CD4-positive, alpha-beta T cell treated with Interleukin-17A for 1 hour (primary cell): ENCODE data around the gene EPGN.

Experiments used
- DNase-seq: peaks from one replicate; pipeline ENCODE4 v3.0.0-alpha.2; 2020

Gene EPGN, protein sequence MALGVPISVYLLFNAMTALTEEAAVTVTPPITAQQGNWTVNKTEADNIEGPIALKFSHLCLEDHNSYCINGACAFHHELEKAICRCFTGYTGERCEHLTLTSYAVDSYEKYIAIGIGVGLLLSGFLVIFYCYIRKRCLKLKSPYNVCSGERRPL

DNA sequence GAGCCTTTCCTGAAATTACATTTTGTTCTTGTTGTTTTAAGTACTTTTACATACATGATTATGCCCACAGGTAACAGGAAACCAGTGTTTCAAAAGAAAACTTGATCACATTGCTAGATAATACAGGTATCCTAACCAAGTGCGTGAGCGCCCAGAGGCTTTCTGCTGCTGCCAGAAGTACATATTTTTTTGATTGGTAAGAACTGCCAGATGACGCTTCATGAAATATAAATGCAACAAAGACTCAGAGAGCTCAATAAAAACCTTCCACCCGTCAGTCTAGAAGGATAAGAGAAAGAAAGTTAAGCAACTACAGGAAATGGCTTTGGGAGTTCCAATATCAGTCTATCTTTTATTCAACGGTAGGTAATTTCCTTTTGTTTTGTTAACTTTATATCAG lies at the start of gene EPGN:
Gene EPGN (plus strand): TSS at position 256 of the 400 bp plus-strand sequence. CDS start 64 bp downstream, at position 320.
- peak; percentile 5 for DNase-seq

GRCh38 chr4:74258963-74259362 lies 49.3 kb upstream of the EPGN start:
- DNase-seq, result no peak

- DNase-seq, result no peak
These were observed 48.2 kb upstream of the EPGN start for GRCh38 chr4:74260036-74260435.

DNA sequence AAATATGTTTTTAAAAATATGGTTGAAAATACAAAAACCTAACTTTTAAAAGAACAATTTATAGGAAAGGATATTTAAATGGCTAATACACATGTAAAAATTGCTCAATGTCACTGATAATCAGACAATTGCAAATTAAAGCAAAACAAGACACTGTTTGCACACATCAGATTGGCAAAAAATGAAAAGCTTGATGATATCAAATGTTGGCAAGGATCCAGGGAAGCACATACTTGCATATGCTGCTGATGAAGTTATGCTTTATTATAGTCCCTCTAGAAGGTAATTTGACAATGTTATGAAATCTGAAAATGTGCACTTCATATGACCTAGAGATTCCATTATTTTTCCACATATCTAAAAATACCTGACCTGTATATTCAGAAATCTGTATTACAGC lies 45.7 kb upstream of the EPGN start:
- no peak for DNase-seq

DNA sequence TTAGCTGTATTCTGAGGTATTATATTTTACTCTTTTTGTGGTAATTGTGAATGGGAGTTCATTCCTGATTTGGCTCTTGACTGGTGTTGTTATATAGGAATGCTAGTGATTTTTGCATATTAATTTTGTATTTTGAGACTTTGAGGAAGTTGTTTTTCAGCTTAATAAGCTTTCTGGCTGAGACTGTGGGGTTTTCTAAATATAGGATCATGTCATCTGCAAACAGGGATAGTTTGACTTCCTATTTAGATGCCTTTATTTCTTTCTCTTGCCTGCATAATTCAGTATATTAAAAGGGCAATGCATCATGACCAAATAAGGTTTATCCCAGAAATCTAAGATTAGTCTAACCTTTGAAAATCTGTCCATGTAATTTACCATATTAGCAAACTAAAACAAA lies 44.7 kb upstream of the EPGN start:
- no peak for DNase-seq

- DNase-seq, result no peak
These were observed 42.2 kb upstream of the EPGN start for GRCh38 chr4:74266081-74266480.

- DNase-seq, result no peak
These were observed 40.2 kb upstream of the EPGN start for GRCh38 chr4:74267998-74268606.

GRCh38 chr4:74268643-74269042 lies 39.6 kb upstream of the EPGN start:
- DNase-seq, result no peak

- DNase-seq, result no peak
These were observed 29.8 kb upstream of the EPGN start for GRCh38 chr4:74278490-74278889.

DNA sequence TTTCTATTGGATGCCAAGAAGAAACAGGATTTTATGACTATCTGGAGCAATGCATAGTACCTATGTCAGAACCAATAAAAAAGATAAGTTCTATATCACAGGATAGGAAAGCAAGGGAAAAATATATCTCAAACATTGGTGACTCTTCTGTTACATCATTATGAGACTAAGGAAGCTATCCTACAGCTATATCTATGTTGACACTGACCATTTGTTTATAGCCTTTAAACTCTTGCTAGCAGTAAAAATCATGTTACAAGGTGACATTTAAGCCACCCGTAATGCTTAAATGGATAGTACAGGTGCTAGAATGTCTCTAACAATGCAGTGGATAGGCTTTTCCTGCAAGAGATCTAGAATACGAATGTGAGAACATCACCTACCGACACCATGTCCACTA lies 28.6 kb upstream of the EPGN start:
- DNase-seq, result no peak

DNA sequence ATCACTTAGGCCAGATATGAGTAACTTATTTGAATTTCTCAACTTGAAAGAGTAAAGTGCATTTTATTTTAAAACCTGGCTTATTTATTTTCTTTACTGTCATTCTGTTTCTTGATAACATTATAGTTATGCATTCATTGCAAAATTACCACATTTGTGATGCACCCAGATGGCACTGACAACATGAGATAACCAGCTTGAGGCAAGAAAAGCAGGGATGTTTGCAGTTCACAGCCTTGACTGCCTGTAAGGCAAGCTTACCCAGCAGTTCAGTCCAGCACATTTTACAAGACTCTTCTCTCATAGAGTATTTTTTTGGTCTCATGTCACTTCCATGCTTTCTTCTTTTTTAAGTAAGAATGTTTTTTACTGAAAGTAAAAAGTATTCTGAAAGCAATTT lies 25.3 kb upstream of the EPGN start:
- no peak for DNase-seq

DNA sequence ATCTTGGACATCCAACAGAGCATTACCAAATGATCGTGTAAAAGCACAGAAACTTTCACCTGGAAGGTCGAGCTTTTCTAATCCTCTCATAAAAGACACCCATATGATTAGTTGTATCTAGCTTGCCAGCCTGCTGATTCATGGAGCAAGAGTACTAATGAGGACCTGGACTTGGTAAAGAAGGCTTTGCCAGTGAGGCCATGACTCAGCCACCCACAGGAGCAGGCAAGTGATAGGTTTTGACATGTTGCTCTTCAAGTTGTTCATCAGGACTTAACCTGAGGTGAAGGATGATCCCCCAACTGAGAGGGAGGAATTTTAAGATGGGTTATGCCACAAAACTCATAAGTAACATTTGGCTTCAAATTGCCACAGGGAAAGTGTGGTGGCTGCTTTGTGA lies 24.7 kb upstream of the EPGN start:
- no peak for DNase-seq

- no peak for DNase-seq
These were observed 24.2 kb upstream of the EPGN start for GRCh38 chr4:74284053-74284452.

- DNase-seq, result no peak
These were observed 21.1 kb upstream of the EPGN start for GRCh38 chr4:74287164-74287563.

- DNase-seq, result no peak
These were observed 20.5 kb upstream of the EPGN start for GRCh38 chr4:74287791-74288190.

DNA sequence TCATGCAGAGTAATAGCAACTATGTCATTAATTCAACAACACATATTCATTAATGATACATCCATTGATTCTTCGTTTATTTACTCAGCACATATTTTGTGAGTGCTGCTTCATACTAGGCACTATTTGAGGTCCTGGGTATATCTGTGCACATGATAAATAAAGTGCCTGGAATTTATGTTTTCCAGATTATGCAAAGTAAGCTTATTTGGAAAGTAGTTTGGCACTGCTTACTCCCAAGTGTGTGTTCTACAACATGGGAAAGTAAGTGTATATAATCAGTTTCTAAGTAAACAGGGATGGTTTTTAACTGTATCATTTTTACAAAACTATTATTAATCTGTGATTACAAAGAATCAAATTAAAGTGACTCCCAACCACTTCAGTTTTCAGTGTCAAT lies 16.8 kb upstream of the EPGN start:
- no peak for DNase-seq

GRCh38 chr4:74292111-74292870 lies 16.0 kb upstream of the EPGN start:
- DNase-seq, result no peak

DNA sequence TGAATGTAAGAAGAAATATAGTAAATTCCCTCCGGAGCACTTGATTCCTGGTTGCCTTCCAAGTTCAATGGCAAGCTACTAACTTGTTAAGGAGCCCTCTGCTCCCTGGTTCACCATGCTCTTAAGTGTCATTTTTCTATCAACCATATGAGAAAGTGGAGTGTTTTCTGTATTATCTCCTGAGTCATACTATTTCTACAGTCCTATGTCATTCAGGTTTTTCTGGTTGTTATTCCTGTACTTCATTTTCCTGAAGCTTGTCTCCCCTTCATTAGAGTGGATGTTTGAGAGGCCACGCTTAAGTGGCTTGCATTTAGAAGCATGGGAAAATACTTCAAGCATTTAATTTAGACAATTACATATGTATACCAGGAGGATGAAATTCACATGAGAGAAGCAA lies 14.7 kb upstream of the EPGN start:
- DNase-seq, result no peak

DNA sequence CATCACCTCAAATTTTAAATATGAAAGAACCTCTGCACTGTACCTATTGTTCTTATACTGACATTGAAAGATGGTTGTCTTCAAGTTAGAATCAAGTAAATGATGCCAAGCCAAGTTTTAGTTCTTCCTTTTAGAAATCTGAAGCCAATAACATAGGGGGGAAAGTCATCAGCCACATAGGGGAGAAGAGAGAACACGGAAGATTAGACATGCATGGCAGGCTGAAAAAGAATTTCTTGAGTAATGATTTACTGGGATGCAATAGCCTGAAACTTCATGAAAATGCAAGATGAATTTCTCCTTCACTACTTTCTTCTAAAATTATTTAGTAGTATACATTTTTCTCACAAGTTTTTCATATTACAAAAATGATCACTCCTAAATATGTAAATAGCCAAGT lies 13.6 kb upstream of the EPGN start:
- DNase-seq, result no peak

GRCh38 chr4:74297539-74297938 lies 10.7 kb upstream of the EPGN start:
- DNase-seq, result no peak

DNA sequence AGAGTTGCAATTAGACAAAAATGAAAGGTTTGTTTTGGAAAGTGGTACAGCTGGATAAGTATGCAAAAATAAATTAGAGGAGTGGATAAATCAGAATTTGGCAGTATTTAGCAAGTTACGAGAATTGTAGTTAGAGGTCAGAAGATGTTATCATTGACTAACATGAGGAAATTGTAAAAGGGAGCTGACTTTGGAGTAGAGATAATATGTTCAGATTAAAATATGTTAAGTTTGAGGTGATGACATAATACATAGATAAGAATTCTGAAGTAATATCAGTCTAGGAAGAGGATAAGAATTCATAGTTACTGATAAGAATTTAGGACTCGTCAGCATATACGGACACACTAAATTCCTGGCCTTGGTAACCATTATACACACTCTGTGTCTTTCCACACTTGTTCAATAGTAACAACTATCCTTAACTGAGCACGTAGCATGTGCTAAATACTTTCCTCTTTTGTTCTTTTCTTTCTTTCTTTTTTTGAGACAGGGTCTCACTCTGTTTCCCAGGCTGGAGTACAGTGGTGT lies 4.1 kb upstream of the EPGN start:
- DNase-seq, result no peak

GRCh38 chr4:74305000-74305399 lies 3.3 kb upstream of the EPGN start:
- DNase-seq, result no peak

DNA sequence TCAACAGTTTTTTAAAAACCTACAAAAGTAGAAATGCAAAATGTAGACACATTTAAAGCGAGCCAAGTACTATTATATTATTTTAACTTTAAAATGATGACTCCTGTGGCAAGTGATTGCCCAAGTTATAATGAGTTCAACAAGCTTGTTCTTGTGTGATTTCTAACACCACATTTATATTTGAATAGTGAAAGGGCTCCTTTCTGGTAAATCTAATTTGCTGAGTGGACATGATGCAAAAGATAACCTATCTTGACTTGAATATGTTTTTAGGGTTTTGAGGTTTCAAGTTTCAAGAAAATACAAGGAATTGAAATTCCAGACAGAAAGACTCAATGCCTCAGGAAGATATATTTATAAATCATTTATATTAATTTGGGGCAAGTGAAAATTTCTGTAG lies 1.1 kb upstream of the EPGN start:
- DNase-seq, result no peak

DNA sequence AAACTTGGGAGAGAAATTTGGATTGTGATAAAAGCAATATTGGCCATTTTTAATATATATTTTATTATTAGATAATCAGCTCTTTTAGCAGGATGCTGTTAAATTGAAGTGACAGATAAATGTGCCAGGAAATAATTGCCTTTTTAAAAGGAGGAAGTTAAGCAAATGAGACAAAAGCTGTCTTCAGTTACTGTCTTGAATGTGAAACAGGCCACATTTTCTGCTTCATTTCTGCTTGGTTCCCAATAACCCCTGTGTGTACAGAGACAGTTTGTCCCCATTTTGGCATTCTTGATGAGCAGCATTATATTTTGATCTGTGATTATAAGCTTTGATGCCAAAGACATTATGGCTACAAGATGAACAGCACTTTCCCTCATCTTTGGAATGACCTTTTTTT lies 953 bp downstream of the EPGN start:
- DNase-seq, result no peak
